ENCODE measurements around the gene MACROD2.
"Not testable (repeated sequence)": the region's sequence is repeated elsewhere in the genome, so short reads cannot be mapped to it uniquely, and the experiment has no call there.

Gene MACROD2

DNA sequence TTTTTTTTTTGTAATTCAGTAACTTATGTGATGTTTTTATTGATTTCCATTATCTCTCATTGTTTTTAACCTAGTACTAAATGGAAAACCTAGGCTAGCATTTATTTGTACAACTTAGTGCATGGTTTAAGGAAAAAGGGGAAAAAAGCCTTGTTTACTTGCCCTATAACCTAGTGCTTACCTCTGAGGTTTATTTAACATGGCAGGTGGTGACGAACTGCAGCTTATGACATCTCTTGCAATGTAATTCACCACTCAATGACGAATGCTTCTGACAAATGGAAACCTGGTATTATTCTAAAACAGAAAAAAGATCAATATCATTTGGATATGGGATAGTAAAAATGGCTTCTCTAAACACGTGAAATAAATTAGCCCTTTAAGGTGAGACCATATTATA, 960.7 kb downstream of the MACROD2 start:
- DNase-seq (ENCODE audit: low read depth), result no peak

DNA sequence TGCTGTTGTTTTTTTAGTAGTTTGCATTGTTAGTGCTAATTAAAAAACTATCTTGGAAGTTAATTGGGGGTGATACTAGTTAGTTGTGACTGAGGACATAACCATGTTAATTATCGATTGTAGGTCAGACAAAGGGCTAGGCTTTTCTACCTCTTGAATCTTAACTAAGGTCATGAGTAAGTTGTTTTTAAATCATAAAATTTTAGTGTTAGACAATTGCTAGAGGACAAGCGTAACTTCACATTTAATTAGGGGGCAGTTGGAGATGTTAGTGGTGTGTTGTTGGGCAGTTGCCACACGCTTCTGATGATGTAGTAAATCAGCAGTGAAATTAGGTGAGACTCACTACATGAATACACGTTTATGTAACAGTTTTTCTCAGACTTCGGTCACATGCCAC, 961.2 kb downstream of the MACROD2 start:
- DNase-seq (ENCODE audit: low read depth), result no peak

- DNase-seq (ENCODE audit: low read depth), result no peak
Observed at GRCh38 chr20:14957402-14957801, 962.1 kb downstream of the MACROD2 start.

GRCh38 chr20:14958626-14959025, 963.3 kb downstream of the MACROD2 start:
- DNase-seq (ENCODE audit: low read depth), result no peak

DNA sequence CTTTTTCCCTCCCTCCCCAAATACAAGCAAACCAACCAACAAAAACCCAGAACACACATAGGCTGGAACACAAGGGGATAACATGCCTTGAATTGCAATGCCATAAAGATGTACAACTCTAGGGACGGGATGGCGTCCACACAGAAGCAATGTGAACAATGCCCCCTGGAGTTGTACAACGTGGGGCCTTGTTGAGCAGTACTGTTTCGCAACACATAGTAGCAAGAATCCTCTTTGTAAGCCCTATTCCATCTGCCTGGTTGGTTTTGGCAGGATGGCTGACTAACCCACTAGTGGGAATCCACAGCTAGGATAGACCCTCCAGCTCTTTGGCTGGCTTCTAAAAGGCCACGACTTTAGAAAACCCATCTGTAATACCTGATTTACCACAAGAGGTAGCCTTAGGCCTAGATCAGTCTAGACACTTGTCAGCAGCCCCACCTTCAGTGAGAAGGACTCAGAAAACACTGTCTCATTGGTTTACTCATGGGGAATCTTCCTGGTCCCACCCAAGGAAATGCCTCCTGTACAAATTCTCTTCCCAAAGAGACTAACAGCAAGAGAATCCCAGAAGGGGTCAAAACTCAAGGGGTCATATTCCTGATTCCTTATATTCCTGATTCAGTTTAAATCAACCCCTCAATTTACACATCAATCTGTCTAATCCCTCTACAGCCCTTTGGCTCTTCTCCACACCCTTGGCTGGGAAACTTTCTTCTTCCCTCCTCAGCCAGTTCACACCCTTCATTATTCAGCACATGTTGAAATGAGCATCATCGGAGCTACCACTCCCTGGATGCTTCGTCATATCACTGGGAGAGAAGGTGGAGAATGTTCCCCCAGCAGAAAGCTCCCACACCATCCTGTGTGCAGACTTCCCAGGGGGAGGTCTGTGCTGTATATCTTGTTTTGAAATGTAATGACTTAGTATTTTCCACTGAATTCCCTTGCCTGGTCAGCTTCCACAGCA, 964.5 kb downstream of the MACROD2 start:
- DNase-seq (ENCODE audit: low read depth), result no peak

GRCh38 chr20:14960831-14961230, 965.5 kb downstream of the MACROD2 start:
- DNase-seq (ENCODE audit: low read depth), result no peak

- no peak for DNase-seq (ENCODE audit: low read depth)
Observed at GRCh38 chr20:14963262-14963663, 967.9 kb downstream of the MACROD2 start.

DNA sequence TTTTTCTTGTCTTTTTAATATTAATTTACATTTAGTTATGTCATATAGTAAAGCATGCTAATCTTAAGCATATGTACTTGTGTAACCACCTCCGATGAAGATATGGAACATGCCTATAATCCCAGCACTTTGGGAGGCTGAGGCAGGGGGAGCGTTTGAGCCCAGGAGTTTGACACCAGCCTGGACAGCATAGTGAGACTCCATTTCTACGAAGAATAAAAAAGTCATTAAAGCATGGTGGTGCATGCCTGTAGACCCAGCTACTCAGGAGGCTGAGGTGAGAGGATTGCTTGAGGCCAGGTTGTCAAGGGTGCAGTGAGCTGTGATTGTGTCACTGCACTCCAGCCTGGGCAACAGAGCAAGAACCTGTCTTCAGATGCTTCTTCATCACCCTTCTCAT, 970.9 kb downstream of the MACROD2 start:
- no peak for DNase-seq (ENCODE audit: low read depth)

DNA sequence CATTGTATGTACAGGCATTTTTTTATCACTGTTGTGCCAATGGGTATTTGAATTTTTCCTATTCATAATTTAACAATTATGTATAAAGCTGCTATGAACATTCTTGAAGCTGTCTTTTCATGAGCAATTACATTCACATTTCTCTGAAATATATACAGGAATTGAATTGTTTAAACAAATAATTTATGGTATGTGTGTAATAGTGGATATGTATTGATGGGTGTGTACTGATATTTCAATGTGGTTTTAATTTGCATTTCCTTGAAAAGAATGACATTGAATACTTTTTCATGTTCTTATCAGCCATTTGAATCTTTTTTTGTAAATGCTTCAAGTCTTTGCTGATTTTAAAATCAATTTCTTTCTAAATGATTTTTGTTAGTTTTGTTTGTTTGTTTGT, 971.5 kb downstream of the MACROD2 start:
- DNase-seq (ENCODE audit: low read depth), result no peak

DNA sequence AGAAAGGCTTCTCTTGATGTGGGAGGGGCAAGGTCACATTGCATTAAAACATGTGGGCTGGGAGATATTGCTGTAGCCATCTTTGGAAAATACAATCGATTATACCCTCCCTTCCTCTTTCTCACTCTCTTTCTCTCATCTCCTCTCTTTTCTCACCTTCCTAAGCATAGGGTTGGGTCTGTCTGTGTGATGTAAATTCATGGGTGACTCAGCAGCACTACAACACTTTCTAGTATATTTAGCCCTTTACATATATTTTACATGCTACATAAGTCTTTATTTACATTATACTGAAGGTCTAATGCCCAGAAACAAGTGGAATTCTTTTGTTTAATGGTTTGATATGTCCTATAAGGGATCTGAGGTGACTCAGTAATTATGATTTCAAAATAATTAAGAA, 976.9 kb downstream of the MACROD2 start:
- DNase-seq (ENCODE audit: low read depth), result no peak

DNA sequence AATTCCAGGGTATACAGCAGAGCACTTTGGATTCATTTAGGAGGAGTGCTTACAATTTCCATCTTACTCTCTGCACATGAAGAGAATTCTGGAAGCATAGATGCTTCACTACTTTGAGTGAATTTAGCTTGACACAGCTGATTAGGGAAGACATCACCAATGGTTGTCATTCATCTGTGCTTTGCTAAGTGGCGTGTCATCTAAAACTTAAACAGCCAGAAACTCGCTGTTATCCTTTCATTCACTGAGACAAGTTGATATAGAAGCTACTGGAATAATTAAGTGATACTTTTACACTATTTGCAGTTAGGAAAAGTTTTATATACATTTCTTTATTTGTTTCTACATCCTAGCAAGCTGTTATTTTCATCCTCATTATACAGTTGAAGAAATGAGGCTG, 977.4 kb downstream of the MACROD2 start:
- no peak for DNase-seq (ENCODE audit: low read depth)

DNA sequence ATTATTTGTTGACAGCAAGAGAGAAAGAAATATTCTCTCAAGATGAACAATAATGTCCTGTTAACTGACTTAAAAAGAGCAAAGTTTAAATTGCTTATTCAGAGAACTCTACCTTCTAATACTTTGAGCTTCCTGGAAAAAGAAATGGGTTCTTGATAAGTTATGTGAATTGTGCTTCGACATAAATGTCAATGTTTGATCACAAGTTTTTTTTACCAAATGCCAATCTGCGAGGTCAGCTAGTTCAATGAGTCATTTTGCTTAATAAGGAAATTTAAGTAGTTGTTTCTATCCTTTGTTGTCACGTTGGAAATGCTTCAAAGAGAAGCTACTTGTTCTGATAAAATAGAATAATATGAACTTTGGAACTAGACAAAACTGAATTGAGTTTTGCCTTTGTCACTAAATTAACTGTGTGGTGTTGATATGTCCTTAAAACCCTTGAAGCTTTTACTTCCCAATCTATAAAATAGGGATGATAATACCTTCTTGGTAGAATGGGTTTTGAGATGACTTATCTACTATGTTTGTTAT, 984.2 kb downstream of the MACROD2 start:
- DNase-seq (ENCODE audit: low read depth), result no peak

GRCh38 chr20:14981486-14981885, 986.2 kb downstream of the MACROD2 start:
- DNase-seq (ENCODE audit: low read depth), result not testable (repeated sequence)

GRCh38 chr20:14982324-14982723, 987.0 kb downstream of the MACROD2 start:
- not testable (repeated sequence) for DNase-seq (ENCODE audit: low read depth)

DNA sequence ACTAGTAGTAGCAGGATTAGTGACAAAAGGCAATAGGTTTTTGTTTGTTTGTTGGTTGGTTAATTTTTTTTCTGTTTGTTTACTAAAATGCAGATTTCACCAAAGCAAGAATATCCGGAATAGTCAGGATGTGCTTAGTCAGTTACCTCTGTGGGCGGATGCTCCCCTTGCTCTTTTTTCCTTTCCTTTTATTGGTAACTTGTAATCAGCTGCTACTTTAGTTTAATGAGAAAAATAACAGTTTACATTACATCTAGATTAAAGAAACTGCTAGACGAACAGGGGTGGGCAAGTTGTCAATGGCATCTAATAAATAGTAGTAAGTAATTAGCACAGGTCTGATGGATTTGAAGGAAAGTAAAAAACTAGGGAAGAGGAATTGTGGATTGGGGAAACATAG, 989.0 kb downstream of the MACROD2 start:
- no peak for DNase-seq (ENCODE audit: low read depth)

DNA sequence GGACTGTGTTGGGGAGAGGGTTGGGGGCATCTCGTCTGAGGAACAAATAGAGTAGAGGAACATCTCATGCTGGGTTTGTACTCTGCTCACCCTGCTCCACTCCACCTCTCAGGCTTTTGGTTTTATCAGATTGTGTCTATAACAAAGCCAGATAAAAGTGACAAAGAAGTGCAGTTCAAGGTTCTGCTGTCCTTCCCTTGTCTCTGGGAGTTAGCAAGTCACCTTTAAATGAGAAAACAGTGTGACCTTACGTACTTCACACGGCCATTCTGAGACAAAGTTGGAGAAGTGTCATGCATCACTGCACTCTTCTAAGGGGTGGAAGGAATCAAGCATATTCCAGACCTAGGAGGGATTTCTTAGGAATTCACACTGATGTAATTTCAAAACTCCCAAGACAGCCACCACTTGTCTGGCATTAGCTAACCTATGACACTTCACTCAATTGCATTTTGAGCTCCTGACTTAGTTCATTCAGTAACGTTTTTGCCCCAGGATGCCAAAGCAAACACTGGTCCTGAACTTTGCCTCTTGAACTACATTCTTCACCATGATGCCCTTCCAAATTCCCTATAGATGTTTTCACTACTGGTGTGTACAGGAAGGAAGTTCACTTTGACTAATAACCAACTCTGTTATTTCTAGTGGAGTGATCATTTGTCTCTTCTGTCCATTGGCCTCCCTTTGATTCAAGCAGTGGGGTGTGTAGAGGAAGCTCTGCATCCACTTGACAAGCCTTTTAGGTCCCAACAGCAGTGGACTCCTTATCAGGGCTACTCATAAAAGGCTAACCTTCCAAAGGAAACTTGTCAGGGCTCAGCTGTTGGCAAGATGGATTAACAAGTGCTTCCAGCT, 989.7 kb downstream of the MACROD2 start:
- no peak for DNase-seq (ENCODE audit: low read depth)

DNA sequence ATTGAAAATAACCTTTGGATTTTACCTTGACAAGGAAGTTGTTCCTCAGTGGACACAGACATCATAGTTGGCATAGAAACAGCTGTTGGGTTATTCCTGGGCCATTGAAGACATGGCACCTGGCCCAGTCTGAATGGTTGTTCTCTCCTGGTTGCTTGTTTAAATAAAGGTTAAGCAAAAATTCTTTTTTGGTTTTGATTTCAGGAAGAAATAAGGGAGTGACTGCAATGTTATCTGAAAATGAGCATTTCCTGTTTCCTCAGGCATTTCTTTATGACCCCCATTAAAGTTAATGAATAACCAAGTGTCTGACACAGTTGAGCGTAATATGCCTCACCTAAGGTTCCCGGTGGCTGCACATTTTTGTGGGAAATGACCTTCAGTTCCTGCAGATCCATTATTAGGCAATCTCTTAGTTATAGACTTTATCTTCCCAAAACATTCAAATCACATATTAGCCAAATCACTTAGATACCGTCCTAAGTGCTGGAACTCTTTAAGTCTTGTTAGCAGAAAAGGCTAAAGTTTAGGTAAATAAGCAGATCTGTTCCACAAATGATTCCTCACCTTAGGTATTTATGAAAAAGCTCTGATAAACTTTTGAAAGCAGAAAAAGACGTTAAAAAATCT, 990.8 kb downstream of the MACROD2 start:
- no peak for DNase-seq (ENCODE audit: low read depth)

- no peak for DNase-seq (ENCODE audit: low read depth)
Observed at GRCh38 chr20:14986656-14987055, 991.3 kb downstream of the MACROD2 start.

DNA sequence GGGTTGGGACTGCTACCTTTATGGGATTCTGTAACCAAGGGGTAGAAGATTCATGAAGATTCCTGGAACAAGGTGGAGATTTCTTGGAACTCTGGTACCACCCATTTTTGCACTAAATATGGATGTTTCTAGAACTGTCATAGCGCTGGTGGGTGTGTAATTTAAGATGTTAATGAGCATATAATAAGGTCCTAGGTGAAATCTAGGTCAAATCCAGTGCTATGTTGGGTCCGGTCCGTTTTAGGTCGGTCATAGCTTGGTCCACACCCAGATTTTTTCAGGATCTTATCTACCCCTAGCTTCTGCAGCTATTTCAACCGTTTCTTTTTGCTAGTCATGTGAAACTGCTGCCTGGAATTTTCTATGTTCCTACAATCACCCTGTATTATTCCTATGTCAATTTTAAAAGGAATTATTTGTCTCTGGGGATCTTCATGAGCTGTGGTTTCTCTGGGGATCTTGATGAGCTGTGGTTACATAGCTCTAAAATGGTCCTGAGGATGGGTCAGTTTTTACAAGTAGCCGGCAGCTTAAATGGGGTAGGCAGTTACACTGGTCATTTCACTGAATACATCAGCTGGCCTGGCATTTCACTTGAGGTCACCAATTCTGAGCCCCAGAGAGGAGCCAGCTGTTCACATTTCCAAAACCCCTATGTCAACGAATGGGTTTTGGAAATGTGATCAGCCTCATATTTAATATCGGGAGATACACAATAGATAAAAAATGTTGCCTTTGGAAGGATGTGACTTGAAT, 994.4 kb downstream of the MACROD2 start:
- DNase-seq (ENCODE audit: low read depth), result no peak

GRCh38 chr20:14991023-14991422, 995.7 kb downstream of the MACROD2 start:
- no peak for DNase-seq (ENCODE audit: low read depth)

DNA sequence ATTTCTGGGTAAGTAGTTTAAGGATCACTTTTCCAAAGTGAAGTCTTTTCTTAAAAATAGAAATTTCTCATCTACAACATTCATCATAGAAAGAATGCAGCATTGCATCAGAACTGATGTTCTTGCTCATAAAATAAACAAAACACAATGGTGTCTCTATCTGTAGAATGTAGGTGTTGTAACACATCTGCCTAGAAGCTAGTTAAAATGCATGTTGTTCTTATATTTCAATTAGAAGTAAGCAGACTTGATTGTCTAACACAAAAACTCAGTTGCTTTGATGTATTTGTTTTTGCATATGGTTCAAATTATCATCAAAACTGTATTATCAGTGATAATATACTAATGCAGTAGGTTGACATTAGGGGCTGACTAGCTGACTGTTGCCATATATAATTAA, 996.8 kb downstream of the MACROD2 start:
- DNase-seq (ENCODE audit: low read depth), result peak; percentile 11

Measured in stromal cell of bone marrow (primary cell).